Transverse colon (tissue), 4 donors: ENCODE measurements around the gene F8. TPM values are rescaled to one million over a fixed set of nuclear protein-coding genes. Genes with fewer than 3 reads are reported as not detected.
A peak's percentile ranks its signal among the peaks of the same experiment; 100 is the strongest.

Source experiments
- DNase-seq: peaks from one replicate; pipeline ENCODE4 v3.0.0-alpha.2; 2019
- H3K27ac ChIP-seq, 4 donors: fragments of 200-600 bp; sonication (generic); 2 replicates each; pipeline ENCODE4 v1.5.1; 2016 to 2018; ENCODE audit warnings: inconsistent platforms in 4 of 4
- H3K27me3 ChIP-seq: fragments of 200-600 bp; sonication (generic); 2 replicates; pipeline ENCODE4 v1.5.1; 2017; ENCODE audit warnings: inconsistent platforms
- H3K36me3 ChIP-seq, 4 donors: fragments of 200-600 bp; sonication (generic); 2 replicates each; pipeline ENCODE4 v1.5.1; 2017 to 2019; ENCODE audit warnings: inconsistent platforms in 4 of 4
- H3K4me1 ChIP-seq, 4 donors: fragments of 200-600 bp; sonication (generic); 2 replicates each; pipeline ENCODE4 v1.5.1; 2017 to 2020; ENCODE audit warnings: inconsistent platforms in 4 of 4
- H3K4me3 ChIP-seq, 4 donors: fragments of 200-600 bp; sonication (generic); 1 replicate in 1 of 4; 2 replicates in 3 of 4; pipeline versions ENCODE4 v1.5.1 to v1.6.1; 2017 to 2019; ENCODE audit warnings: inconsistent platforms in 4 of 4
- H3K9me3 ChIP-seq, 2 donors: fragments of 200-600 bp; sonication (generic); 2 replicates each; pipeline ENCODE4 v1.5.1; 2017 to 2019; ENCODE audit warnings: inconsistent platforms in 2 of 2
- EP300 ChIP-seq: sonication (generic); formaldehyde crosslinking; IDR thresholded peaks from one replicate; pipeline ENCODE4 v1.6.1; 2017; ENCODE audit warnings: antibody characterized with exemption, low read depth
- POLR2A ChIP-seq: fragments of 450-650 bp; IDR thresholded peaks from one replicate; pipeline ENCODE4 v1.6.1; 2016; ENCODE audit warnings: antibody characterized with exemption, mild to moderate bottlenecking, moderate library complexity
- POLR2AphosphoS5 ChIP-seq, 3 donors: sonication (generic); formaldehyde crosslinking; IDR thresholded peaks; one replicate each; pipeline ENCODE4 v1.6.1; 2016; ENCODE audit warnings: antibody characterized with exemption in 3 of 3
- WGBS, 2 donors: methylation state at CpG; one replicate each; pipeline ENCODE4 v1.1.5; 2018; ENCODE audit warnings: low coverage in 1 of 2; 5-methylcytosine and 5-hydroxymethylcytosine counted together
- in situ Hi-C, 4 donors: fragments of 200-750 bp; cut with MboI; loops; one replicate each; pipeline versions ENCODE4 v1.15.0 to v1.15.1; 2017; ENCODE audit warnings: low sequenced_read_pairs in 3 of 4, low pct_ligation_motif_present in 1 of 4, low pct_unique_long_range_greater_than_20kb in 1 of 4
- intact Hi-C: fragments of 100-400 bp; cut with DNase I; formaldehyde crosslinking; loops from one replicate; pipeline ENCODE4 v1.15.1; 2023; ENCODE audit warnings: low total_unique reads
- total RNA-seq, 4 donors: library from RNA; depleted of rRNA; stranded (reverse); fragments of >200 nt; gene quantifications; one replicate each; pipeline ENCODE4 v1.1.0, GENCODE V29; 2016
- TF ChIP-seq, protein P1 (sequence below), 5 experiments: fragments of 200-600 bp in 3 of 5; fragments of 450-650 bp in 2 of 5; sonication (generic) in 3 of 5; IDR thresholded peaks; 1 replicate in 2 of 5; 2 replicates in 3 of 5; pipeline ENCODE4 v1.5.1; 2016 to 2017; ENCODE audit warnings: antibody characterized with exemption in 5 of 5, inconsistent platforms in 3 of 5, mild to moderate bottlenecking in 2 of 5, moderate library complexity in 1 of 5

F8 gene
- total RNA-seq, 4 donors from 2014 or later = 1.2 to 4.5 (median 4.0) TPM

DNA sequence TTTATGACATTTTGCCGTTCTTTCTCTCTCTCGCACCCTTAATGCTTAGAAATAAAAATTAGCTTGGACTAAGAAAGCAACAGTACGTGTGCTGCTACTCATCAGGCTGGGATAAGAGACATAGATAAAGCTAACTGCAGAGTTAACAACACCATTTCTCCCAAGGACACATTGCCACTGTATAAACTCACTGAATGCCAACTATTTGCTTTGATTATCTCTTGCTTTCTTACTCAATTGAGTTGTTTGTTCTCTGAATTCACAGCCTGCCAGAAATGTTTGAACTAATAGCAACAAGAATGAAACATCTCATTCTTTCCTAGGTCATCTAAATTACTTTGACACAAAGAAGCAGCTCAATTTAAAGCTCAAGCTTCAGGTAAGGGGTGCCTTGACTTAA, 34.6 kb downstream of the F8 start:
- H3K27me3 ChIP-seq = no peaks in the 10 kb centered on the region
- in situ Hi-C loops = loop anchor here in 3 of 4 donors (10.0 to 25.0 kb wide), 2 partner anchors 77 to 99 kb away; no protein-coding TSS in a partner anchor
- H3K36me3 ChIP-seq = no peaks in the 10 kb centered on the region
- TF ChIP-seq POLR2A (no peak), EP300 (no peak), POLR2AphosphoS5 (IDR thresholded peaks at IDR 0.05) (no peak)
- TF ChIP-seq, protein P1, sequence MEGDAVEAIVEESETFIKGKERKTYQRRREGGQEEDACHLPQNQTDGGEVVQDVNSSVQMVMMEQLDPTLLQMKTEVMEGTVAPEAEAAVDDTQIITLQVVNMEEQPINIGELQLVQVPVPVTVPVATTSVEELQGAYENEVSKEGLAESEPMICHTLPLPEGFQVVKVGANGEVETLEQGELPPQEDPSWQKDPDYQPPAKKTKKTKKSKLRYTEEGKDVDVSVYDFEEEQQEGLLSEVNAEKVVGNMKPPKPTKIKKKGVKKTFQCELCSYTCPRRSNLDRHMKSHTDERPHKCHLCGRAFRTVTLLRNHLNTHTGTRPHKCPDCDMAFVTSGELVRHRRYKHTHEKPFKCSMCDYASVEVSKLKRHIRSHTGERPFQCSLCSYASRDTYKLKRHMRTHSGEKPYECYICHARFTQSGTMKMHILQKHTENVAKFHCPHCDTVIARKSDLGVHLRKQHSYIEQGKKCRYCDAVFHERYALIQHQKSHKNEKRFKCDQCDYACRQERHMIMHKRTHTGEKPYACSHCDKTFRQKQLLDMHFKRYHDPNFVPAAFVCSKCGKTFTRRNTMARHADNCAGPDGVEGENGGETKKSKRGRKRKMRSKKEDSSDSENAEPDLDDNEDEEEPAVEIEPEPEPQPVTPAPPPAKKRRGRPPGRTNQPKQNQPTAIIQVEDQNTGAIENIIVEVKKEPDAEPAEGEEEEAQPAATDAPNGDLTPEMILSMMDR (IDR thresholded peaks at IDR 0.05) = no peak
- WGBS, 2 donors = 61 to 67% methylated on average over 2 to 3 of the region's 3 CpGs
- no peak overlapping the region for H3K27ac ChIP-seq
- H3K4me1 ChIP-seq = no peaks in the 10 kb centered on the region
- intact Hi-C loops = no loop called here
- no peak overlapping the region for H3K4me3 ChIP-seq
- DNase-seq = no peak
- H3K9me3 ChIP-seq = no peaks in the 10 kb centered on the region

DNA sequence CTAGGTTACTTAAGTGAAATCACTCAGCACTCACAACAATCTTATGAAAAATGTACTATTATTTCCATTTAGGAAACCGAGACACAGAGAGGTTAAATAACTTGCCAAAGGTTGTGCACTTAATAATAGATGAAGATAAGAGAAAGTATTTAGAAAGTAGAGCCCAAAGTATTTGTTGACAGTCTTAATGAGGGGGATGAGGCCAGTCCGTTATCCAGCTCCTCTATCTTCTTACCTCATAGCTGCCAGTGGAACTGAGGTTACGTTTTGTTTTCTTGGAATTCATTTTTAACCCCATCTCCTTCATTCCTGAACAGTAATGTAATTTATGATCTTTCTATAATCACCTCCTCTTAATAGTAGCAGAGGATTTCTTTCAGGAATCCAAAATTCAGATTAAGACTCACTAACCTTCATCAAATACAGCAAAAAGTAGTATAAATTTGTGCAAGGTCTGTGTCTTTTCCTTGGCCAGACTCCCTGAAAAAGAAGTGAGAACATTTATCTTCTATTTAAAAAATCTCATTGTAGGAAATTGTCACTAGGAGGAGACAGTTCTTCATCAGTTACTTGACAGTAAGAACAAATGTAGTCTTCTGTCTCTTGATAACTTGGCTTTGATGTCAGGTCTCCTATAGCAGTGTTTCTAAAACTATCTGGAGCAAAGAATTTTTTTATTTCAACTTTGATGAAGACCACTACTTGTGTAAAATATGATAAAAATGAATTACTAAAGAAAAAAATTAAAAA, 35.5 kb downstream of the F8 start:
- in situ Hi-C loops = loop anchor here in 3 of 4 donors (10.0 to 25.0 kb wide), 2 partner anchors 78 to 100 kb away; no protein-coding TSS in a partner anchor
- 42 to 56% methylated on average over 3 of the region's 3 CpGs for WGBS, 2 donors

DNA sequence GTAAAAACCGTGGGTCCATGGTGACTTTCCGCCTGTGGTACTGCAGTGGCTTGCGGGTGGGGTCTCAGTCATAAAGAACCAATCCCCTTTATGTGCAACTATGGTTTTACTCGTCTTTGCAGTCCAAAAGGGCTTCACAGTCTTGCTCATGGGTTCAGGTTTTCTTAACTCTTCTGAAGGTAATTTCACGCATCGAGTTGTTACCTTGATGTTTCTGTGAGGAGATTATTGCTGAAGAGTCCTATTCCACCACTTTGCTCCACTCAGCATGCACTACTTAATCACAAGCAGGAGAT, 41.5 kb downstream of the F8 start:
- no peak for DNase-seq
- H3K4me3 ChIP-seq = peak overlapping the region in 1 of 4 donors; percentile 41
- H3K27ac ChIP-seq = no peak overlapping the region
- no peaks in the 10 kb centered on the region for H3K36me3 ChIP-seq
- H3K27me3 ChIP-seq = no peaks in the 10 kb centered on the region
- H3K4me1 ChIP-seq = peaks cover 0 to 4% (median 0%) of the 10 kb centered on the region in 4 donors
- 41% methylated on average over 6 of the region's 6 CpGs; no CpG with 5 or more reads in 1 of the 2 donors for WGBS, 2 donors
- H3K9me3 ChIP-seq = no peaks in the 10 kb centered on the region
- in situ Hi-C loops (loop anchor here in 3 of 4 donors (10.0 to 25.0 kb wide), 2 partner anchors 84 to 106 kb away; no protein-coding TSS in a partner anchor), intact Hi-C loops (no loop called here)
- TF ChIP-seq POLR2AphosphoS5 (IDR thresholded peaks at IDR 0.05) (no peak), POLR2A (no peak), EP300 (no peak)
- TF ChIP-seq, protein P1 (IDR thresholded peaks at IDR 0.05) = no peak

More for the DNA sequence above, 35.5 kb downstream of the F8 start:
- Histone ChIP-seq H3K27me3 (no peaks in the 10 kb centered on the region), H3K9me3 (no peaks in the 10 kb centered on the region), H3K36me3 (no peaks in the 10 kb centered on the region), H3K27ac (no peak overlapping the region), H3K4me3 (no peak overlapping the region), H3K4me1 (no peaks in the 10 kb centered on the region)
- TF ChIP-seq EP300 (no peak), POLR2A (no peak), POLR2AphosphoS5 (IDR thresholded peaks at IDR 0.05) (no peak)
- TF ChIP-seq, protein P1 (IDR thresholded peaks at IDR 0.05) = no peak
- DNase-seq = no peak
- intact Hi-C loops = no loop called here

DNA sequence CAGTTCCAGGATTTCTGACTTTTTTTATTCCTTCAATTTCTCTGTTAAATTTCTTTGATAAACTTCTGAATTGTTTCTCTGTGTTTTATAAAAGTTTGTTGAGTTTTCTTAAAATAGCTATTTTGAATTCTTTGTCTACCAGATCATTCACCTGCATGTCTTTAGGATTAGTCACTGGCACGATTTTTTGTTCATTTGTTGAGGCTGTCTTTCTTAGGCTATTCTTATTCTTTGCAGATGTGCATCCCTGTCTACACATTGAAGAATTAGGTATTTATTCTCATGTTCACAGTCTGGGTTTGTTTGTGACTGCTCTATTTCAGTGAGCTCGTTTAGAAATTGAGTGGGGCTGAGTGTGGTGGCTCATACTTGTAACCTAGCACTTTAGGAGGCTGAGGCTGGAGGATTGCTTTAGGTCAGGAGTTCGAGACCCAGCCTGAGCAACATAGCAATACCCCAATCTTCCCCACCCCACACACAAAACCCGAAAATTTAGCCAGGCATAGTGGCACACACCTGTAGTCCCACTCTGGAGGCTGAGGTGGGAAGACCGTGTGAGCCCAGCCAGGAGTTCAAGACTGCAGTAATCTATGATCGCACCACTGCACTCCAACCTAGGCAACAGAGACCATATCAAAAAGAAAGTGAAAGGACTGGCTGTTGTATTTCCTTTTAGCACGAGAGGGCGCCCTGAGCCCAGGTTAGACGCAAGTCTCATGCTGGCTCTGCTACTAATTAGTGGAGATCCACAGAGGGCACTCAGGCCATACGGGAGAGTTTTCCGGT, 42.0 kb downstream of the F8 start:
- Histone ChIP-seq H3K36me3 (no peaks in the 10 kb centered on the region), H3K27ac (no peak overlapping the region), H3K9me3 (no peaks in the 10 kb centered on the region), H3K4me3 (peak overlapping the region in 1 of 4 donors; percentile 41), H3K4me1 (peaks cover 0 to 4% (median 0%) of the 10 kb centered on the region in 4 donors), H3K27me3 (no peaks in the 10 kb centered on the region)
- DNase-seq = peak; percentile 82
- intact Hi-C loops = no loop called here
- 33% methylated on average over 8 of the region's 11 CpGs; no CpG with 5 or more reads in 1 of the 2 donors for WGBS, 2 donors
- TF ChIP-seq, protein P1 (IDR thresholded peaks at IDR 0.05) = peak; percentile 57 to 78 (median 61)
- TF ChIP-seq POLR2AphosphoS5 (IDR thresholded peaks at IDR 0.05) (no peak), EP300 (no peak)
- in situ Hi-C loops = loop anchor here in 3 of 4 donors (10.0 to 25.0 kb wide), 2 partner anchors 84 to 107 kb away; no protein-coding TSS in a partner anchor
